ENCODE results near the gene RAB11FIP4.
A peak's percentile ranks its signal among the peaks of the same experiment; 100 is the strongest.

The RAB11FIP4 gene

DNA sequence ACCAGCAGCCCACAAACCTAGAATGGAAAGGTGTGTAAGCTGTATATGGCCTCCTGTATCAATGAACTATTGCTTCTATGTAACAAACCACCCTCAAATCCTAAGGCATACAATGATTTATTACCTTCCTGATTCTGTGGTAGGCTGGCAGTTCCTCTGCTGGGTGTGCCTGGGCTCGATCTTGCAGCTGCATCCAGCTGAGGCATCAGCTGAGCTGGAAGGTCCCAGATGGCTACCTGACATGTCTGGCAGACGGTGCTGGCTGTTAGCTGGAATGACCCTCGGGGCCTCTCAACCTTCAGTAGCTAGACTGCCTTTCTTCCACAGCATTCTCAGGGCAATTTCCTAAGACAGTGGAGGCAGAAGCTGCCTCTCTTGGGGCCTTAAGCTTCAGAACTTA, 152.7 kb downstream of the RAB11FIP4 start:
- no peak for DNase-seq (ENCODE audit: low read depth)

DNA sequence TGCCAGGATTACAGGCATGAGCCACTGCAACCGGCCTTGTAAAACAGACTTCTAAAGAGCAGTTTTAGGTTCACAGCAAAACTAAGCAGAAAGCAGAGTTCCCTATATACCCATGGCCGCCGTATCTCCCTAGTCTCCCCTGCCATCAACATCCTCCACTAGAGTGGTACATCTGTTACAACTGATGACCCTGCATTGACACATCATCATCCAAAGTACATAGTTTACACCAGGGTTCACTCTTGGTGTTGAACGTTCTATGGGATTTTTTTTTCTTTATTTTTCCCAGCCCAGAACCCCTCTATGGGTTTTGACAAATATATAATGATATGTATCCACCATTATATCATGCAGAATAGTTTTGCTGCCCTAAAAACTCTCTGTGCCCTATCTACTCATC, 155.2 kb downstream of the RAB11FIP4 start:
- DNase-seq (ENCODE audit: low read depth), result no peak

DNA sequence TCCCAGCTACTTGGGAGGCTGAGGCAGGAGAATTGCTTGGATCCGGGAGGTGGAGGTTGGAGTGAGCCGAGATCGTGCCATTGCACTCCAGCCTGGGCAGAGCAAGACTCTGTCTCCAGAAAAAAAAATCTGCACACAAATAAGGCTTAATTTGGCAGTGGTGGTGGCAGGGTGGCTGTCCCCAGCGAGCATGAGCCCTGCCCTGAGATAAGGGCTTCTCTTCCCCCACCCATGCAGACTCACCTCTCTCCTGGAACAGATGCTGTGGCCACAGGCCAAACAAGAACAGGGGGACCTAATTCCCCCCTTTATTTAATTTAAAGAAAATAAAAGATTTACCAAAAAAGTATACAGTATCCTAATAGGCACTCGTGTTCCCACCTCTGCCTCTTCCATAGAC, 157.2 kb downstream of the RAB11FIP4 start:
- DNase-seq (ENCODE audit: low read depth), result no peak

DNA sequence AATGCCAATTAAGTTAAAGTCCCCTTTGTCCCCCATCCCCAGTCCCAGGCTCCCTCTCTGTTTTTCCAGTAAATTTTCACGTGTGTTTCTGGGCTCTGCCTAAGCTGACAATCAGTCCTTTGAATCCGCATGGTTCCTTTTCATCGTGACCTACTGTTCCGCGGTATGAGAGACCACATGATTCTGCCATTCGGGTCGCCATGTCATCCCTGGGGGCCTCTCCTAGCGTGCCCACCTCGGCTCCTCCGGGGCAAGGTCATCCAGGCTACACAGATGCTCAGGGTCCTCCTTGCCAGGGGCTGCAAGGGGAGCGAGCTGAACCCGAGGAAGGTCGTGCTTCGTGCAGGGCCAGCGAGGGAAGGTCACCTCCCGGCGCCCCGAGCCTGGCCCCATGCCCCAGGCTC, 157.6 kb downstream of the RAB11FIP4 start:
- DNase-seq (ENCODE audit: low read depth), result peak; percentile 39

DNA sequence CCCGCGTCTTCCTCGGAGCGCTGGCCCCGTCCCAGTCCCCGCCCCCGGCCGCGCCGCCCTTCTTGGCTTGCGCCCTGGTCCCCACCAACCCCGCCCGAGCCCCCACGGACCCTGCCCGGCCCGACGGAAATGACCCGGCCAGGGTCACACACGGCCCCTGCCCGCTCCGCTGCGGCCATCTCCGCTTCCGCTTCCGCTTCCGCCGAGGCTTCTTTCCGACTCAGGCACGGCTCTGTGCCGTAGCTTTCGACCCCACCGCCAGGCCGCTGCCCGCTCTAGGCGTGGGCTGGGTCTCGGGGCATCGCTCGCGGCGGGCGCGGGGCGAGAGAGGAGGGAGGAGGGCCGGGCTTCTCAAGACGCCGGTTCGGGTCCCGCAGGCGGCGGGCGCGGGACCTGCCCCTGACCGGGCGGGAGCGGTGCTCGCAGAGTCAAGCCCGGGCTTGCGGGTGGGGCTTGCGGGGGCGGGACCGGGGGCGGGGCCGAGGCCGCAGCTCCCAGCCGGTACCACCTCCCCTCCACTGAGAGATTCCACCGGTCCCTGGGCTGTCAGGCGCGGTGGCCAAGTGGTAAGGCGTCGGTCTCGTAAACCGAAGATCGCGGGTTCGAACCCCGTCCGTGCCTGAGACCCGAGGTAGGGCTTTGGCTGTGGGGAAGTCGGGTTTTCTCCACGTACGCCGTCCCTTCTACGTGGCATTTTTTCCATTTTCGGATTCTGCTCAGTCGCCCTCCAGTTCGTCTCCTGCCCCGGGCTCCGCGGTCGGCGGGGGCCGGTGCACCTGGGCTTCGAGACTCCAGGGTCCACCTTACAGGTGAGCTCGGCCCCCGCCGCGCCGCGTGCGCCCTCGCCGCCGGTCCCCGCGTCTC, 158.3 kb downstream of the RAB11FIP4 start:
- DNase-seq (ENCODE audit: low read depth), result peak; percentile 94

DNA sequence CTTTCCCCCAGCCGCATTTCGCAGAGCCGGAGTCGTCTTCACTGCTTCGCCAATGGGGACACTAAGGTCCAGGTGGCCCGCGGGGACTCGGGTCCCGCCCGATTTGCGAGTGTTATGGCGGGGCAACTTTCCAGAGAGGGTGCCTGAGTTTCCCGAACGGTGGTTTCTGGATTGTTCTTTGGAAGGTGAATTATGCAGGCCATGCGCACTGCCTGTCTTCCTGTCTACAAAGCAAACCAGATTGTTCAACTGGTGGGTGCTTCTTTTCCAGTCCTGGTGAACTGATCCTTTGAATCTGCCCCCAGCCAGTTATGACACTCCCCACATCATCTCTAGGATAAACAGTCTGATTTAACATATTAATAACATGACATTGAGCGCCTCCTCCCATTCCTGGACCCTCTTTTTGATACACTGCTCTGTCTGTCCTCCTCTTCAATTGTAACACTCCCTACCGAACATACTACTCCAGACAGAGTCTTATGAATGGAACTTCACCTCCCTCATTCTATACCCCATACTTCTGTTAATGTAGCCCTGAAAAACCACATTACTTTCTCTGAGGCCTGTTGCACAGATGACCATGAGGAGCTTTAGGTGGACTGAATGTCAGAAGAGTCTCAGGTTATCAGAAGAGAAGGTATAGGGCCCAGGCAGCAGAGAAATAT, 159.0 kb downstream of the RAB11FIP4 start:
- DNase-seq (ENCODE audit: low read depth), result peak; percentile 46

DNA sequence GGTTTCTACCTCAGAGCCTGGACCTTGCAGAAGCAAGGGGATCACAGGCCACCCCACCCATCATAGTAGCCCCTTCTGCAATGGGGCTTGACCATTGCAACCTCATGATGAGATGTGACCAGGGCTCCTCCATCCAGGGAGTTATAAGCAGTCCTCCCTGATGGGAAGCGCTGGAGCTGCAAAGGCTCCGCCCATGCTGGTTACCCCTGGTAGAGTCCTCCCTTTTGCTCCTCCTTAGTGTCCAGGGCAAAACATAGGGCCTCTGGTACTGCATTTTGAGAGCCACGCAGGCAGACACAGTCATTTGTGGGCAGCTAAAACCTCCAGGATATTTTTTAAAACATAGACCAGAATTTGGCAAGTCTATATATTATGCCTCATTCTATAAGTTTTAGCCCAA, 161.1 kb downstream of the RAB11FIP4 start:
- DNase-seq (ENCODE audit: low read depth), result no peak

DNA sequence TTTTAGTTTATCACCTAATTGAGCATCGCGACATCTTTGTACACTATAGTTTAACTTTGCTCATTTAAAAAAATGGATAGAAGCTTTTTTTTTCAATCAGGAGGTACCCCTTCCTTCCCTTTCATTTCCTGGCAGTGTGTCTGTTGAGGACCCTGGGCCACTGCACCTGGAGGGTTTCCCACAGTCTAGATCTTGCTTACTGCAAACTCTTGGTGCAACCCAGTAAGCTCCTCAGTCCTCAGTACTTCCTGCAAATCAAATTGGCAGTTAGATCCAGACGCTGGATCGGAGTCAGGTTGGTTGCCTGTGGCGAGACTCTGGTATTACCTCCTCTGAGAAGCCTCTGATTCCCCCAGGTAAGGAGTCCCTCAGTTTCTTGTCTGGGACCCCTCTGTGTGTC, 162.0 kb downstream of the RAB11FIP4 start:
- no peak for DNase-seq (ENCODE audit: low read depth)

DNA sequence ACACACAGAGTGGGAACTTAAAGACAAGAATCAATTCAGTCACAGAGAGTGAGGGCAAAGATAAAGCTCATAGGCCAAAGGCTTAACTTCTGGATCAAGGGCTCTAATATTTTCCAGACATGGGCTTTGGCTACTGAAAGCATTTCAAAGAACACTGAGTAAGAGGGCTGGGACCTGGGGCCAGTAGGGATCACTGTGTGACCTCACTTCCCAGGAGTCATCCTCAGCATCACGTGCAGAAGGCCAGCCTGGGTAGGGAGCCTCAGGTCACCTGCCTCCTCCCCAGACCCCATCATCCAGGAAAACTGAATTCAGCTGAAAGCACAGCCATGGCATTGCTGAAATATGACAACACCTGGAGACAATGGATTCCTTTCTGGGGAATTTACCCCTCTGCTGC, 163.5 kb downstream of the RAB11FIP4 start:
- no peak for DNase-seq (ENCODE audit: low read depth)

DNA sequence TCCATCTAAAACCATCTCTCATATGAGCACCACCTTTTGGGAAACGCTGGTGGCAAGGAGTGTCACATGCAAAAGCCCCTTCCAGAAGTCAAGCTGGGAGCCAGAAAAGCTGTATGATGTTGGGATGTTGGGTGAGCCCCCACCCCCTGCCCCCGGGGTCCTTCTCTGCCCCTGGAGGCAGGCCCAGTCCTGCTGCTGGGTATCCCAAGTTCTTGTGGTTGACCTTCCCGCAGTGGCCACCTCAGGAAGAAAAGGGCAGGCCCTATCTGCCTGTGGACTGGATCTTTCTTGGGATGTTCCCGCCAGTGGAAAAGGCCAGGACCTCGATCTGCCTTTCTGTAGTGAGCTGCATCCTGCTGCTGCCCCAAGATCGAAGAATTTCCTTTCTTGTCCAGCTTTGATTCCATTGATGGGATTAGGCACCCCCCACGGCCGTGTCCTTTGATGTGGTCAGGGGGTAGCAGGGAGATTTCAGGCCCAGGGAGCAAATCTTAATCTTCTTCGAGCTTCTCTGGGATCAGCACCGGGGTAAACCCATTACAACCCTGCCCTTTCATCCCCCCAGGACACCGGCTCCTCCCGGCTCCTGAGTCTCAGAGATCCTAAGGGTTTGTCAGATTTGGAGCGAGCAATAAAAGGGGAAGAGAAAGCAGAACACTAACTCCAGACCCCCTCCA, 165.6 kb downstream of the RAB11FIP4 start:
- DNase-seq (ENCODE audit: low read depth), result no peak

DNA sequence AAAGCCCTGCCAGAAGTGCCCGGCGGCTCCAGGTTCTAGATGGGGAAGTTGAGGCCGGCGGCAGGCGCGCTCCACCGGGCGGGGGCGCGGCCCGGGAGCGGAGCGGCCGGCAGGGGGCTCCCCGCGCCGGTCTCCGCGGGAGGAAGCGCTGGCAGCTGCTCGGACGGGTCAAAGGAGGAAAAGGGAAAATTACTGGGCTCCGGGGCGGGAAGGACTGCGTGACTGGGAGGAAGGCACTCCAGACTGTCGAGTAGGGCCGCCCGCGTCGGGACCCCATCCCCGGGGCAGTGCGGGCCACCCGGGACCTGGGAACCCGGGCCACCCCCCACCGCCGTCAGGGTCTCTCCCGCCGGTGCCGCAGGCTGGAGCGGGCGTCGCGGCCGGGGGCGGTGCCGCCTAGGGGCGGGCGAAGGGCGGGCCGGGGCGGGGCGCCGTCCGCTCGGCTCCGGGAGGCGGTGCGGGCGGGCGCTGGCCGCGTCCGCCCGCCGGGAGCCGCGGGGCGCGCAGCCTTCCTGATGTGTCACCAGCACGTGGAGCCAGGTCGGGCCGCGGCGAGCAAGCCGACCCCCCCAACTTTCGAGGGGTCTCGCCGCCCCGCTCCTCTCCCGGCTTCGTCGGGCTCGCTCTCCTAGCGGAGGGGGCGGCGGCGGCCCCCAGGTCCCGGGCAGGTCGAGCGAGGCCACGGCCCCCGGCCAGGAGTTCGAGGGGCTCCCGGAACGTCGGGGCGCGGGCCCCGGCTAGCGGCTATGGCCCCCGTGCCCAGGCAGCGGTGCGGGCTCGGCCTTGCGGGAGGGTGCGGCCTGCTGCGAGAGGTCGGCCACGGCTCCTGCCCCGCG, 167.5 kb downstream of the RAB11FIP4 start:
- DNase-seq (ENCODE audit: low read depth), result peak; percentile 87

DNA sequence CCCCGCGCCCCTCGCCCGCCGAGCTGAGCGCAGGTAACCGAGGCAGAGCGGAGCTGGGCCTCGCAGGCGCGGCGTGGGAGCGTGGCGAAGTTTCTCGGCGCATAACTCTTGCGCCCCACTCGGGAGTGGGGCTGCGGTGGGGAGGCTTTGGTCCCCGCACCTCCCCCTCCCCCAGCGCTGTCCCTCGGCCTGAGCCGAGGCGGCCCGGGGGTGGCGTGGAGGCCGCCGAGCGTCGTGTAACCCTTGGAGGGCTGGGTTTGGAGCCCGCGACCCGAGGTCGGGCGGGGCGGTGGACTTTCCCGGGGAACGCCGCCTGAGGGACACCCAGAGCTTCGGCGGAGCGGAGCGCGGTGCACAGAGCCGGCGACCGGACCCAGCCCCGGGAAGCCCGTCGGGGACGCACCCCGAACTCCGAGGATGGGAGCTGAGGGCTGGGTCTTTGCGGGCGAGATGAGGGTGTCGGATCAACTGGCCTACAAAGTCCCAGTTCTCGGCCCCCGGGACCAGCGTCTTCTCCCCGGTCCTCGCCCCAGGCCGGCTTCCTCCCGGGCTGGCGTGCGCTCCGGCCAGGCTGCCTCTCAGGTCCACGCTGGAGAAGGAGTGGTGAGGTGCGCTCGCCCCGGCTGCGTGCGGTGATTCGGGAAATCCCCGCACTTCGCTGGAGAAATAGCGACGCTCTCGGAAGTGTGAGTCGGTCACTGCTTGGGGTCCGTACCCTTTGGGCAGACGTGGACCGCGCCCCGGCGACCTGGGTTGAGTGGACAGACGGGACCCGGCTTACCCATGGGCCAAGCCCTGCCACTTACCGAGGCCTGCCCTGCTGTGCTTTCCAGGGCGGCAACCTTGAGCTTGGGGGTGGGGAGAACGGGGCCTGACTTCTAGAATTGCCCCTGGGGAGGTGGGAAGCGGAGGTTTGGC, 168.4 kb downstream of the RAB11FIP4 start:
- DNase-seq (ENCODE audit: low read depth), result peak; percentile 47

DNA sequence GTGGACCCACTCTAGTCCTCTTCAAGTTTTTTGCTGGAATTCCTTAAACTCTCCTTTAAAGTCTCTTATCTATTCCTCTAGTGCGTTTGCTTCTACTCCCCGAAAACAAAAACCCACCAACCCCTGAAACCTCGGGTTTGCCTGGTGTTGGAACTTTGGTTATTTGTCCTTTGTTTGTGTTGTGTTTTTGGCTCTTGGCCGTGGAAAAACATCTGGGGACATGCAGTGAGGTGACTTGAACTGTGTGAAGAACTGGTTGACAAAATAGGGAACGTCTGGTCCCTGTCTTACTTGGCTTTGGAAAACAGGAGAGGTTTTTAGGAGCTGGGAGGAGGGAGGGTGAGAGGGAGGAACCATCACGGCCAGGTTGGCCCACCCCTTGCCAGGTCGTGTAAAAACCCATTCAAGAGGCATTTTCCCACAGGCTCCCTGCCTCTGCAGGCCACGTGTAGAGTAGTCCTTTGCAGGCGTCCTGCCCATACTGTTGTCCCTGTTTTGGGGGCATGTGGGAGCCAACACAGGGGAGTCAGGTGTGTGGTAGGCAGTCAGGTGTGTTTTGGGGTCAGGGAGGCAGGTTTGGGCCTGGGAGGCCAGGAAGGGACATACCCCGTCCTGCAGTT, 169.3 kb downstream of the RAB11FIP4 start:
- DNase-seq (ENCODE audit: low read depth), result peak; percentile 58

DNA sequence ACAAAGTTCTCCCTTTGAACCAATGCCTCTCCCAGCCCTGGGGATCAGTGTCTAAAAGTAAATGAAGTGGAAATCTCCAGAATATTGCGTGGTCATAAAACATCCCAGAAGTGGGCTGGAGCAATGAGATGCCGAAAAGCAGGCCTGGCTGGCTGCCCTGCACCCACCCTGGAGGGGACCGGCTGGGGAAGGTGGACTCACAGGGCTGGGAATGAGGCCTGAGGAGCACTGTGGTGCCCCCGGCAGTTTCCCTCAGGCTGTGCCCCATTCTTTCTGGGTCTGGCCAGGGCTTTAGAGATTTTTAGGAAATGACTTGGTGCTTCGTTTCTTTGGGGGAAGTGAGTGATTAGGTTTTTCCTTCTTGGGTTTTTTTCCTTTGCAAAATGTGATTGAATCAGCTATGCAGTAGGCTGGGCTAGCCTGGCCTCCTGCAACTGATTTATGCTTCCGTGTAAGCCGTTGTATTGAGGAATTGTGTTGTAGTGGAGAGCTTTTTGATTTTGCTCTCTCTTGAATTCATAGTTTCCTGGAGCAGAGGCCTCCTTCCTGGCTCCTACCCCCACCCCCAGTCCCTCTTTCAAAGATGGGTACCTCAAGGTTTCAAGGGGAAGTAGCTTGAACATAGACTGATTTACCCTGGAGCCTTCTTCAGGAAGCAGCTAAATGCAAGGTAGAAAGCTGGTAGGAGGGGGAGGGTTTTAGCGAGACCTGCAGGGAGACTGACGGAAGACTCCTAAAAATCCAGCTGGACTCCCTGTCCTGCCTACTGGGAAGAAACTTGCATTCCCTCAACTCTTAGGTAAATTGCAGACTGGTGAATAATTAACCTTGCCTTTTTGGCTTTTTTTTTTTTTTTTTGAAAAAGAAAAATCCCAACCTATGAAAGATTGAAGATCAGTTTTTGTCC, 170.2 kb downstream of the RAB11FIP4 start:
- peak; percentile 82 for DNase-seq (ENCODE audit: low read depth)

DNA sequence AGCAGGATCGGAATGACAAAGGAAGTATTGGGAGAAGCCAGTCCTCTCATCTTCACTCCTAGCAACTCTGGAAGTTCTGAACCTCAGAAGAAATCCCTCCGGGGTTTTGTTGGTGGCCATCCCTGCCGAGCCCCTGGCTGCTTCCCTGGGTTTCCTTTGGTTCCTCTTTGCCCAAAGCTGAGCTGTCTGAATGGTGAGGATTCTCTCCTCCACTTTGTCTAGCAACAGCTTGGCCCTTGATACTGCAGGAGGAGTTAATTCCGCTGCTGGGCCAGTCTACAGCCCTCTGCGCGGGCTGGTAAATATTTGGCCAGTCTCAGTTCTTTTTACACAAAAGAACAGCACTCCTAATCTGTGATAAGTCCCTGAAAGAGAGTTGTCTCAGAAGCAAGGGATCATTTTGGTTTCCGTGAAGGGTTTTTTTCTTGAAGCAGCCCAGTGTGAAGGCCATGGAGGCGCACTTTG, 170.9 kb downstream of the RAB11FIP4 start:
- DNase-seq (ENCODE audit: low read depth), result no peak

DNA sequence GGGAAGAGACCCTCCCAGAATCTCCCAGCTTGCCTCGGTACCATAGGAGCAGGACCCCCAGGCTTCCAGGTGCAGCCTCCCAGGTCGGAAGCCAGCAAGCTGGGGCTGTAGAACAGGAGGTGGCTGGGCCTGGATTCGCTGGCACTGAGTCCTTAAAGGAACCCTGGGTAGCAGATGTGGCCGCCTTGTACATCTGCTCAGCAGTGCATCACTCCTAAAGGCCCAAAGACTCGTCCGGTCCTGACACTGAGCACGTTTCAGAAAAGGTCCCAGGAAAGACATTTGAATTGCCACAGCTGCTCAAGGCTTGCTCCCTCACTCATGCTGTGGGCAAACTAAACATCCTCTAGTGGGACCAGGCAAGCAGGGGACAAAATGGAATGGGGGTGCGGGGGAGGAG, 172.8 kb downstream of the RAB11FIP4 start:
- no peak for DNase-seq (ENCODE audit: low read depth)

DNA sequence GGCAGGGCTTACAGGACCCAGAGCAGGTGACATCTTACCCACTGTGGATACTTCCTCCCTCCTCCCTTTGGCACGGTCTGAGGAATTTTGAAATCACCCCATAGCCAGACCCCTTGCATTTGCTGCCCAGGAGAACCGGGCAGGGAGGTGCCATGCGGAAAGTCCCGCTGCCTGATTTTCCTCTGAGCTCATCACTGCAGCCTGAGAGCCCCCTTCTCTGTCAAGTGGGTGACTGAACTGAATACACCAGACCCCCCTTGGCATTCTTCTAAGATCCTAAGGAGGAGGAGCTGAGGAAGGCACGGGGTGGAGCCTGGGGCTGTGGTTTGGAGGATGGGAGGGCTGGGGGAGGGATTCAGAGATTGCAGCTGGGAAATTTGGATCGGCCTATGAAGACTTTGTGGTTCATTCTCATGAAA, 173.4 kb downstream of the RAB11FIP4 start:
- DNase-seq (ENCODE audit: low read depth), result peak; percentile 61

DNA sequence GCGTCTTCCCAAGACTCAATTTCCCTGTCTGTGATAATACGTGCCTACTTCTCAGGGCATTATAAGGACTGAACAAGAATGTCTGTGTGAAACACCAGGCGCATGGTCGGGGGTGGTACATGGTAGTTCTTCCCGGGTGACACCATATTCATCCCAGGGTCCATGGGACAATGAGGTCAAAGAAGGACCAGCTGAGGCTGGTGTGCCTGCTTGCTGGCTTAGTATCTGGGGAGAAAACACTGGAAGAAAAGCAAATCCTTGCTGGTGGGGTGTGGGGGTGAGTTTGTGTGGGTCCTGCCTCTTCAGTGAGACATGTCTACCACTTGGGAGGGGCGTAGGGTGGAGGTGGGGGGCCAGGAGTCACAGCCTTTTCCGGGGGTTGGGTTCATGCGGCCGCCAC, 174.2 kb downstream of the RAB11FIP4 start:
- no peak for DNase-seq (ENCODE audit: low read depth)

DNA sequence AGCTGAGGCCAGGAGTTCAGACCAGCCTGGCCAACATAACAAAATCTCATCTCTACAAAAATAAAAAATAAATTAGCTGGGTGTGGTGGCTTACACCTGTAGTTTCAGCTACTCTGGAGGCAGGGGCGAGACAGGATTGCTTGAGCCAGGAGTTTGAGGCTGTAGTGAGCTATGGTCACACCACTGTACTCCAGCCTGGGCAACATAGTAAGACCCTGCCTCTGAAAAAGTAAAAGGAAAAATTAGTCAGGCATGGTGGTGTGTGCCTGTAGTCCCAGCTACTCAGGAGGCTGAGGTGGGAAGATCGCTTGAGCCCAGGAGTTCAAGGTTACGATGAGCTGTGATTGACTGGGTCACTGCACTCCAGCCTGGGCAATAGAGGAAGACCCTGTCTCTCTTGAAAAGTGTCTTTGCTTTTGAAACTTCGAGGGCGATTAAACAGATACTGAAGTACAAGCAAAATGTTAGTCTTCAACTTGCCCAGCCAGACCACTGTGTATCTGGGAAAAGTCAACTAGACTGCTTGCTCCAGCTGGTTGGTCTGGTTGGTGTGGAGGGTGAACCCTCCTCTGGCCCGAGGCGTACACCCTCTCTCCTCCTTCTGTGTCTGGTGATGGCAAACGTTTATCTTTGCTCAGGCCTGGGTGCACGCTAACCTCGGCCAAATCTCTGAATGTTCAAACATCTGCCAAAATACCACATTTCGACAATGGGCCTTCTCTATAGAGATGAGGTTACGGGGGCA, 174.9 kb downstream of the RAB11FIP4 start:
- DNase-seq (ENCODE audit: low read depth), result no peak

All from EH (cell line).